Measurements from ENCODE around the gene ARHGAP10.

Gene ARHGAP10

DNA sequence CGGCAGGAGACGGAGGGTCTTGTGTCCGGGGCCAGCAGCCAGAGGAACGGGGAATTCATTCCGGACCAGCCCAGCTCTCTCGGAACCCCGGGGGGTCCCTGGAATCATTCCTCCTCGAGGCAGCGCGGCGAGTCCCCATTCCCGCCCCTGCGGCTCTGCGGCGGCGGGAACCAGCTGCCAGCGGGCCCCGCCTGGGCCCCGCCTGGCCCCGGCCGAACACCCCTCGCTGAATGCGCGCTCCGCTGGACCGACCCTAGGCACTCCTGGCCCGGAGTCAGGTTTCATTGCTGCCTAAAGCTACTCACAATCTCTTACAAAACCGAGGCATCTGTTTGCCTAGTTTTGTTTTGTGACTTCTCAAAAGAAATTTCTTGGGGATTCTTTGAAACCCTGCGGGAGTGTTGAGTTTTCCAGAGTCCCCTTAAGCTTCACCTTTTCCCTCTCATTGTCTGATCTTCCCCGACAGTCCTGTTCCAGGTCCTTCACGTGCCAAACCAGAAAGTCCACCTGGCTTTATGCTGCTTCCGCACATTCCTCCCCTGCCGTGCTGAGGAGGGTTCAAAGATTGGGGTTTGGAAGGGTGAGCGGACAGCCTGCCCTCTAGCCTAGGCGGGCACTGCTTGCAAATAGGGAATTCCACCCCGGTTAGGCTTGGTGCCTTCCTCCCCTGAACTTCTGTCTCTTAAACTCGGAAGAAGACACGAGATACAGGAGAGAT lies 789 bp downstream of the ARHGAP10 start:
- DNase-seq, result no peak

DNA sequence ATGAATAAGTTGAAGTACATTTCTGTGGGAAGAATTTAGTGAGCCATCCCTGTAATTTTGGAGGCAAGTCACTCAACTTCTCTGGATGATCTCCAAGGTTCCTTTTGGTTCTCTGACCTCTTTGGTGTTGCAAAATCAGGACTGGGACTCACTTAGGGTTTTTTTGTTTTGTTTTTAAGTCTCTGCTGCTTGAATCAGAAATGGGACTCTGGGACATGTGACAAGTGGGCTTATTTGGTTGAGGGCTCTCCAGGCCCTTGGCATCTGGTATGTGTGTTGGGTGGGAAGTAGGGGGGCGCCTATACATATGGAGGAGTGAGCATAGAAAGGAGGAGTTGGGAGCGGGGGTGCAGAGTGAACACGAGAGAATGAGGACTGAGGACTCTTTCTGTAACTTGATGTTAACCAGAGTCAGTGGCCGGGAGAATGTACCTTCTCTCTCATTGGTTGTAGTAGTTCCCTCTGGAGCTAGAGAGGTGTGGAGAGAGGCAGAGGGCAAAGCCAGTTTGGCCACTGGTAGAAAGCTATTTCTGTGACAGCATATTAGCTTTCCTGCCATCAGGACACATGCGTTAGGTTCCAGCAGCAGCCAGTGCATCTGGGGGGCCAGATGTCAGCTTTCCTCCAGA lies 1.9 kb downstream of the ARHGAP10 start:
- DNase-seq, result no peak

DNA sequence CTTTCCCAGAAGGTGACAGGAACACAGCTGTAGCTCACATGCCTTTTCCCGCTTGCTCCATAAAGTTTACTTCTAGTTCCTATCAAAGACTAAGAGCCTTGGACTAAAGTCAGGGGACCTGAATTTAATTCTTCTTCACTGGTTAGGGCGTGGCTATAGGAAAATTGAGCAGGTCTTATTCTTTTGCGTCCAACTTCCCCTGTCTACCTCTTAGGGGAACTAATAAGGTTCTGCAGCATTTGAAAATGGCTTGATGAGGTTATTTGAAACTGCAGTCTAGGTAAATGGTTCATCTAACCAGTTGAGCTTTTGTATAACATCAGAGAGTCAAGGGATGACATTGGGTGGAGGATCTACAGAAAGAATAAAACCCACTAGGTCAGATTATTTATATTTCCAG lies 2.6 kb downstream of the ARHGAP10 start:
- no peak for DNase-seq

DNA sequence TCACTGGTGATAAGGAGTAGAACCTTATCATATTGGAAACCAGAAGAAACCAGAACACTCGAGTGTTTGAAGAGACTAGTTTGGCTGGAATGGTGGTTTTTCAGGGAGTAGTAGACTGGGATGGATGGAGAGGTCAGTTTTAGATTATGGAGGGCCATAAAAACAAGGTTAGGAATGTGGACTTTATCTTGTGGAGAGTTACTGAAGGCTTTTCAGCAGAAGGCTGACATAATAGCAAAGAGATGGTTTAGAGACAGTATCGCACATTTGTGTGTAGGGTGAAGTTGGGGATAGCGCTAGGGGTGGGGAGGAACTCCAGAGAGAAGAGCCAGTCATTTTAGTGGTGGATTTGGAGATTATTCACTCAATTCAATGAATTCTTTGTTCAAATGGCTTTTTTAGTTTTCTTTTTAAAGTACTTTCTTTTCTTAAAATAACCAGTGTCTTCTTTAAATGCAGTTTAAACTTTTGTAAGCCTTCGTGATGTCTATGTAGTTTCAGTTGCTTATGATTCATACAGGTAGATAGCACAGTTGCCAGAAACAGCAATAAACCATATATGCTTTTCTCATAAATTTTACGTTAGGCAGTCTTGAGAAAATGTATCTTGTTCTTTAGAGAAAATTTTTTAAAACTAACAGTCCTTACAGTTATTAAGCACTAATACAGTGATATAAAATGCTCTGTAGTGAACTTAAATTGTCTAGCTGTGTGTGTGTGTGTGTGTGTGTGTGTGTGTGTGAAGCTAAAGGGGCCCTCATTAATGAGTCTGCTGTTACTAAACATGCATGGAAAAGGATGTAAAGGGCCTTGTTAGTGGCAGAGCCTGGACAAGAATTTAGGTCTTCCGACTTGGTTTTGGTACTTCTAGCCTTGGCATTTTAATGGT lies 3.8 kb downstream of the ARHGAP10 start:
- DNase-seq, result no peak

DNA sequence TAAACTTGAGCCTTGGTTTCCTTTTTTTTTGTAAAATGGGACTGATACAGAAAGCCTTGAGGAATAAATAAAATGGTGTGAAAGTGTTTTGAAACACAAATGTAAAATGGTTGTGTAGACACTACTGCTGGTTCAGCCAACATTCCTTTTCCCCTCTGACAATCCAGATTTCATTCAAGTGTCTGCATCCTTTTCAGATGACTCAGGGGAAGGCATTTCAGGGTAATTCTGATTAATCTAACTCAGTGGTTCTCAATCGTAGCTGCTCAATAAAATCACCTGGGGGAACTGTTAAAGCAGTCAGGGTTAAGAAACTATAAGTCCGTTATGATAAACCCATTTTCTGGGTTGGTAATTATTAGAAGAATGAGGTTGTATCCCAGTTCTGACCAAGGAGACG lies 4.6 kb downstream of the ARHGAP10 start:
- no peak for DNase-seq

GRCh38 chr4:147737623-147738022 lies 5.7 kb downstream of the ARHGAP10 start:
- no peak for DNase-seq

- no peak for DNase-seq
Observed at GRCh38 chr4:147739239-147739823, 7.4 kb downstream of the ARHGAP10 start.

GRCh38 chr4:147740176-147740575 lies 8.3 kb downstream of the ARHGAP10 start:
- no peak for DNase-seq

DNA sequence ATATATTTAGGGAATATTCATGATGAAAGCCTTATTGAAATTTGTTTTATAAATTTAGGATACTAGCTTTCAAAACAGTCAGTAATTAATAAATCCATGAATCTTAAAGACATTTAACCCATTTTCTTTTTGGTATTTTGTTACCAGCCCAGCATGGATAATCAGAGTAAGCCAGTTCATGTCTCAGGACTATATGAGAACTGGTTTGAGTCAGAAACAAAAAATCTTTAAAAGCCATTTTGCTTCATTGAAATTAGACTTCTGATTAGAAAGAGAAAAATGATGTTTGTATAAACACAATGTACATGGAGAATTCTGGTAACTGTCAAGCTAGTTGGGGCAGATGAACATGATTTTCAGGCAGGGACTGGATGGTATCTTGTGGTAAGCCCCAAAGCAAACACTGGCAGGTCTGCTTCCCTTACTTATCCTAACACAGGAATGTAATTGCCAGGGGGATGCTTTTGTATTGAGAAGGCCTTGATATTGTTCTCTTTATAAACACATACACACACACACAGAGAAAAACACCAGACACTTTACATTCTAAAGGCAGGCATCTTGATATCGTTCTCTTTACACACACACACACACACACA lies 9.4 kb downstream of the ARHGAP10 start:
- DNase-seq, result no peak

GRCh38 chr4:147747787-147748454 lies 16.0 kb downstream of the ARHGAP10 start:
- DNase-seq, result no peak

DNA sequence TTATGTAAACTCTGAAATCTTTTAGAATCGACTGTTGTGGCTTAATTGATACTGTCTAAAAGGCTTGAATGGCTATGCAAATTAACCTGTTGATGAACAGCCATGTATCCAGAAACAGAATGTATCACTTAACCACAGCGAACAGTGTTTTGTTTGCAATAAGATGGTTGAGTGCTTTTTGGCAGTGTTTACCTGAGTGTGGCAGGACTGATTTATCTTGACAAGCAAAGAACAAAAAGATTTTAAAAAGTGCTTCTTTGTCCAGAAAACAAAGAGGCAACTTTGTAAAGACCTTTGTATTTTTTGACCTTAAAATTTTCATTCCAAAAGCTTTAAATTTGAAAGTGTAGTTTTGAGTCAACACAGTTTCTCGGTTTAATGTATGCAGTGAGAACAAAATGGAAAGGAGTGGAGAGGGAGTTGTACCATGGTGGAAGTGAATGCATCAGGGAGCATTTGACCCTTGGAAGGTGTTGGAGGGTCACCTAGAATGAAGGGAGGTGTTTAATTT lies 18.0 kb downstream of the ARHGAP10 start:
- DNase-seq, result no peak

DNA sequence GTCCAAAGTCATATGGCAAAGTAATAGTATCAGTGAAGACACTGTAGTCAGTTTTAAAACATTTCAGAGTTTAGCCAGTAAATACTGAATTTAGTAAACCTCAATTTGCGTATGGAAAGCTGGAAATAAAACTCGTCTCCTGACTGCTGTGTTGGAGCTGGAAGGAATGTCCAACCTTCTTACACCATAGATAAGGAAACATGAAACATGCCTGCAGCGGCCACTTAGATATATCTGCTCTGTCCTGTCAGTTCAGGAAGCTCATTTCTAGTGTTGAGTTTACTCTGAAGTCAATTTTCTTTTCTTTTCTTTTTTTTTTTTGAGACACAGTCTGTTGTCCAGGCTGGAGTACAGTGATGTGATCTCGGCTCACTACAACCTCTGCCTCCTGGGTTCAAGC lies 21.2 kb downstream of the ARHGAP10 start:
- DNase-seq, result no peak

DNA sequence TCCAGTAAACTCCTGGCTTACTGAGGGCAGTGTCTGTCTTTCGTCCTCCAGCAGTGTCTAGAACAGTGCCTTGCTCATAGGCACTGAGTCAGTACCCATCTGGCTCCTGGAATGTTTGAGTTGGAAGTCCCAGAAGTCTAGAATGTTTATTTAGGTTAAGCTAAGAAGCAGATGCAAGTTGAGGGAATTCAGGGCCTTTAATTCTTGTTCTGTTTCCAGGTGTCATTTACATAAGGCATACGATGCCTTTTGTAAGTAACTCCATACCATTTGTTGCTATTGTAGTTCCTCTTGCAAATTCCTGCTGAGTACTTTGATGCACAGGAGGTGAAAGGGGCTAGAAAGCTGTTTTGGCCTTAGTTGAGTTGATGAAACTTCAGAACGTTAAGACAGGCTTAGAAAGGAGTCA lies 22.2 kb downstream of the ARHGAP10 start:
- no peak for DNase-seq

DNA sequence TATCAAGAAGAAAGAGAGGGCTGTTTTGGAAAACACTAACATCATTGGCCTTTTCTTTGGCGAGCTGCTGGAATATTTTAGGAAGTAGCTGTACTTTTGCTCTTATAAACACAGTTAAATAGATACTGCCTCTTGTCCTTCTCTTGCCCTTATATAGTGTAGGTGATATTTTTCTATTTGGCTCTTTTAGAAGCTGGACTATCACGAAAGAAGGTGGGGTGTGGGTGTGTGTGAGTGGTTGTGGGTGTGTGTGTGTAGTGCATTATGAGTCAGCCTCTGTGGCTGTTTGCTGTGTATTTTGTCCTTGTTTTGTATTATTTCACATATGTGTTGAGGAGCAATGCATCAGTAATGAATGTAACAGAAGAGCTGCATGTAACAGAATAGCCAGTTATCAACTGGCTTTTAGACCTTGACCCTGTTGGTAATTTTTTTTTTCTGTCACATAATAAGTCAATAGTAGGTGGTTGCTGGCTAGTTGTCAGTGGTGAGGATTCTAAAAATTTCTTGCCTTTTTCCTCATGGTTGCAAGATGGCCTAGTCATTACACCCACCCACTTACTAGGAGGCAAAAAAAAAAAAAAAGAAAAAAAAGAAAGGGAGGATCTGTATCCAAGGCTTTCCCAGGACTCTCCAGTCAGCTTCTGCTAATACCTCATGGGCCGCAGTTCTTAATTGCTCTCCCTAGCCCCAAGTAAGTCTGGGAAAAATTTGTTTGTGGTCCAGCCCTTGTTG lies 23.8 kb downstream of the ARHGAP10 start:
- no peak for DNase-seq

GRCh38 chr4:147756417-147756816 lies 24.5 kb downstream of the ARHGAP10 start:
- DNase-seq, result no peak

- DNase-seq, result no peak
Observed at GRCh38 chr4:147760176-147760575, 28.3 kb downstream of the ARHGAP10 start.

DNA sequence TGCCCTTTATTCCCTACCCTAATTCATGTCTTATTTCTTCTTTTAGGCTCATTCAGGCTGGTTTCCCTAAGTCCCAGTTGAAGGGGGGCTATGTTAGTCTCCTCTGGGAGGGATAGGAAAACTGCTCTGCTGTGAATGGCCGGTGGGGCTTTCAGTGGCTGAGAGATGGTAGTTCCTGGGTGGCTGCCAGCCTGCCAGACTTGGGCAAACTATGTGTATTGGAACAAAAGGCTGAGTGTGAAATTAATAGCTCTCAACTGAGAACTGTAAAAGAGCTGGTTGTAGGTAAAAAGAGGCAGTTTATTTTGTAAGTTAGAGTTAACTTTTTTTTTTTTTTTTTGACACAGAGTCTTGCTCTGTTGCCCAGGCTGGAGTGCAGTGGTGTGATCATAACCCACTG lies 28.8 kb downstream of the ARHGAP10 start:
- no peak for DNase-seq

DNA sequence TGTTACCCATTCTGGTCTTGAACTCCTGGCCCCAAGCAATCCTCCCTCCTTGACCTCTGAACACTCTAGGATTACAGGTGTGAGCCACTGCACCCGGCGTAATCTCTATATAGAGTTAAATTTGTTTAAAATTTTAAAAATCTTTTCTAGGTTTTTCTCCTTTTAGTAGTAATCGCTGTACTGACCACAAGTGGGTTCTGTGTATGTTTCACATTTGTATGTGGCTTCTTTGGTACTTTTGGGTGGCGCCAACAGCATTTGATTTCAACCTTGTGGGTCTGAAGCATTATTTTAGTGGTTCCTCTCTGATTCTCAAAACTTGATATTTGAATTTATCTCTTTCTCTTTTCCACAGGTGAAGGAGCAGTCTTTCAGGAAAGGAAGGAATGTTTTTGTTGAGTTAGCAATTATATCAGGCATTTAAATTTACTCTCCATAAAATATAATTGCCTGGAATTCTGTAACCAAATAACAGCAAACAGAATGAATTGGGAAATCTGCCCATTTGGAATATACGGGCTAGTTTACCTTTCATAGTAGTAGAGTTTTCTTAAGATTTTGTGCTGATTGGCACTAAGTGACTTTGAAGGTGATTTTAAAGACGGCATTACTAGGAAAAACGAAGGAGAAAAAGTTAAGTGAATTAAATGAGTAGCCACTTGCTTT lies 29.5 kb downstream of the ARHGAP10 start:
- DNase-seq, result no peak

DNA sequence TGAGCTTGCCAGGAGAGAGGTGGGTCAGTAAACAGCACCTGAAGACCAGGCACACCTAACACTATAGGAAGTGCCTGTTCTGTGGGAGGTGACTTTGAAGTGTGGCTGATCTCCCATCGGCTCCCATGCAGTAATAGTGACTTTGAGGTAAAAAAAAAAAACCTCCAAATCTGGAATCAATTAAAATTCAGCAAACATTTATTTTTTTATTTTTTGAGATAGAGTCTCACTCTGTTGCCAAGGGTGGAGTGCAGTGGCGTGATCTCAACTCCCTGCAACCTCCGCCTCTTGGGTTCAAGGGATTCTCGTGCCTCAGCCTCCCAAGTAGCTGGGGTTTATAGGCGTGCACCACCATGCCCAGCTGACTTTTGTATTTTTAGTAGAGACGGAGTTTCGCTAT lies 32.4 kb downstream of the ARHGAP10 start:
- no peak for DNase-seq

DNA sequence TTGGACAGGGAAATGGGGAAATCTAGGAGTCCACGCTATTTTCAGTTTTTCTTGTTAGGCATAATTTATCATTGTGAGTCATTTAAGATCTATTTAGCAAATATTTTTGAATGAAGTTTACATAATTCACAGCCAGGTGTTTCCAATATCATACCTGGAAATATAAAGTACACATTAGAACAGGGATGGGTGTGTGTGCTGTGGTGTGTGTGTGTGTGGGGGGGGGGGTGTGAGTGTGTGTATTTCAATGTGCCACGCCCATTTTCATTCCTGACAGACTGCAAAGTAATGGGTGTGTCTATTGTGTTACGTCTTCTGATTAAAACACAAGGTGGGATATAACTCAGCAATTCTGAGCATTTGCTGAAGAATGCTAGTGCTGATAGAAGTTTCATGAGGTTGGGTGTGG lies 33.2 kb downstream of the ARHGAP10 start:
- DNase-seq, result no peak

DNA sequence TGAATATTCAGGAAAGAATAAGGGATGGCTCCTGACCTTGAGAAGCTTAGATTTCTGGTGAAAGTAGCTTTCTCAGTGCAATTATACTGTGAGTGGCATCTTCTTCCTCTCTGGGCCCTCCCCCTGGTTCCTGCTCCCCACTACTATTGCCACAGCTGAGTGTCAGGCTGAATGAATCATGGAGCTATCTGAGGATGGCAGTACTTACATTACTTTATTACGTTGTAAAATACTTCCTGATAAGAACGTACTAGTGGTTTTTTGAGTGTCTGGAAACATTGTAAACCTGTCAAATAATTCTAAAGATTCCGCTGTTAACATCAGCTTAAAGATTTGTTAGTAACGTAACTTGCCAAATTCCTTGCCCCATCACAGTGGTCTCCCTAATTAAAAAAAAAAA lies 36.2 kb downstream of the ARHGAP10 start:
- no peak for DNase-seq
